ENCODE results near the gene CKAP2L. TPM values are rescaled to one million over a fixed set of nuclear protein-coding genes. Genes with fewer than 3 reads are reported as not detected.
A peak's percentile ranks its signal among the peaks of the same experiment; 100 is the strongest.

The CKAP2L gene
- total RNA-seq, 3 donors from 2014 or later (not counting 1 experiment from before 2014, with no cell fraction given) = 1.2 to 3.4 (median 1.2) TPM

GRCh38 chr2:112793449-112793978 lies 29.1 kb upstream of the CKAP2L start:
- H3K27me3 Mint-ChIP-seq (ENCODE audit: low read depth in 2 of 2) = peaks cover 0 to under 1% of the 10 kb centered on the region in 2 donors
- DNase-seq (no peak), ATAC-seq (peak in 1 of 3 donors; percentile 45)
- Histone ChIP-seq H3K36me3 (ENCODE audit: control insufficient read depth, insufficient read depth, low read length) (no peaks in the 10 kb centered on the region), H3K4me3 (ENCODE audit: low read length) (no peak overlapping the region), H3K27ac (ENCODE audit: low read length) (peak overlapping the region; percentile 17), H3K27me3 (ENCODE audit: control insufficient read depth, insufficient read depth, low read length) (no peaks in the 10 kb centered on the region), H3K4me1 (ENCODE audit: control insufficient read depth, insufficient read depth, low read length) (no peaks in the 10 kb centered on the region), H3K9me3 (ENCODE audit: control insufficient read depth, insufficient read depth, low read length) (no peaks in the 10 kb centered on the region)
- H3K27ac Mint-ChIP-seq = peak overlapping the region; percentile 56 to 85
- H3K9me3 Mint-ChIP-seq = no peaks in the 10 kb centered on the region
- H3K36me3 Mint-ChIP-seq = no peaks in the 10 kb centered on the region
- 48% methylated on average over 3 of the region's 3 CpGs for WGBS (ENCODE audit: insufficient coverage)
- intact Hi-C loops (cut with micrococcal nuclease) = no loop called here
- H3K4me1 Mint-ChIP-seq = peaks cover 14 to 22% of the 10 kb centered on the region in 2 donors
- no peak for TF ChIP-seq CTCF (IDR thresholded peaks at IDR 0.05)
- peak overlapping the region; percentile 4 for H3K4me3 Mint-ChIP-seq

GRCh38 chr2:112792419-112792818 lies 28.0 kb upstream of the CKAP2L start:
- H3K27ac Mint-ChIP-seq = peak overlapping the region in 1 of 2 donors; percentile 56
- intact Hi-C loops (cut with micrococcal nuclease) = no loop called here
- Histone ChIP-seq H3K36me3 (ENCODE audit: control insufficient read depth, insufficient read depth, low read length) (no peaks in the 10 kb centered on the region), H3K27ac (ENCODE audit: low read length) (no peak overlapping the region), H3K4me3 (ENCODE audit: low read length) (no peak overlapping the region), H3K9me3 (ENCODE audit: control insufficient read depth, insufficient read depth, low read length) (no peaks in the 10 kb centered on the region), H3K27me3 (ENCODE audit: control insufficient read depth, insufficient read depth, low read length) (no peaks in the 10 kb centered on the region), H3K4me1 (ENCODE audit: control insufficient read depth, insufficient read depth, low read length) (no peaks in the 10 kb centered on the region)
- H3K9me3 Mint-ChIP-seq = no peaks in the 10 kb centered on the region
- no peak for ATAC-seq
- H3K27me3 Mint-ChIP-seq (ENCODE audit: low read depth in 2 of 2) = peaks cover 0 to 8% of the 10 kb centered on the region in 2 donors
- peaks cover 14 to 22% of the 10 kb centered on the region in 2 donors for H3K4me1 Mint-ChIP-seq
- no peak for DNase-seq
- 93% methylated on average over 5 of the region's 5 CpGs for WGBS (ENCODE audit: insufficient coverage)
- no peaks in the 10 kb centered on the region for H3K36me3 Mint-ChIP-seq
- no peak overlapping the region for H3K4me3 Mint-ChIP-seq
- TF ChIP-seq CTCF (IDR thresholded peaks at IDR 0.05) = no peak

DNA sequence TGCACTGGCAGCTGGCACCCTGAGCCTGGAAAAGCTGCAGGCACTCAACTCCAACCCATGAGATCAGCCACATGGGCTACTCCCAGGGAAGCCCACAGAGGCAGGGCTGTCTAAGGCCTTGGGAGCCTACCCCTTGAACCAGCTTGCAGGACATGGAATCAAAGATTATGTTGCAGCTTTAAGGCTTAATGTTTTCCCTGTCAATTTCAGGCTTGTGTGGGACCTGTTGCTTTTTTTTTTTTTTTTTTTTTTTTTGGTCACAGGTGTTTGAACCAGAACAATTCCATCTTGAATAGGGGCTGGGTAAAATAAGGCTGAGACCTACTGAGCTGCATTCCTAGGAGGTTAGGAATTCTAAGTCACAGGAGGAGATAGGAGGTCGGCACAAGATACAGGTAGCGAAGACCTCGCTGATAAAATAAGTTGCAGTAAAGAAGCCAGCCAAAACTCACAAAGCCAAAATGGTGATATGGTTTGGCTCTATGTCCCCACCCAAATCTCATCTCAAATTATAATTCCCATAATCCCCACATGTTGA lies 27.4 kb upstream of the CKAP2L start:
- no peaks in the 10 kb centered on the region for H3K9me3 Mint-ChIP-seq
- no peak for DNase-seq
- no peak overlapping the region for H3K4me3 ChIP-seq (ENCODE audit: low read length)
- ATAC-seq = no peak
- H3K4me1 ChIP-seq (ENCODE audit: control insufficient read depth, insufficient read depth, low read length) = no peaks in the 10 kb centered on the region
- TF ChIP-seq CTCF (IDR thresholded peaks at IDR 0.05) = no peak
- no peak overlapping the region for H3K4me3 Mint-ChIP-seq
- no peaks in the 10 kb centered on the region for H3K9me3 ChIP-seq (ENCODE audit: control insufficient read depth, insufficient read depth, low read length)
- no peaks in the 10 kb centered on the region for H3K36me3 Mint-ChIP-seq
- H3K4me1 Mint-ChIP-seq = peaks cover 14 to 22% of the 10 kb centered on the region in 2 donors
- 100% methylated on average over 3 of the region's 3 CpGs for WGBS (ENCODE audit: insufficient coverage)
- H3K36me3 ChIP-seq (ENCODE audit: control insufficient read depth, insufficient read depth, low read length) = no peaks in the 10 kb centered on the region
- H3K27me3 ChIP-seq (ENCODE audit: control insufficient read depth, insufficient read depth, low read length) = no peaks in the 10 kb centered on the region
- H3K27me3 Mint-ChIP-seq (ENCODE audit: low read depth in 2 of 2) = peaks cover 0 to 8% of the 10 kb centered on the region in 2 donors
- H3K27ac Mint-ChIP-seq = peak overlapping the region in 1 of 2 donors; percentile 56
- intact Hi-C loops (cut with micrococcal nuclease) = no loop called here
- H3K27ac ChIP-seq (ENCODE audit: low read length) = no peak overlapping the region

- H3K36me3 Mint-ChIP-seq = no peaks in the 10 kb centered on the region
- H3K27me3 Mint-ChIP-seq (ENCODE audit: low read depth in 2 of 2) = peaks cover 0 to 8% of the 10 kb centered on the region in 2 donors
- no peaks in the 10 kb centered on the region for H3K27me3 ChIP-seq (ENCODE audit: control insufficient read depth, insufficient read depth, low read length)
- H3K4me3 Mint-ChIP-seq = no peak overlapping the region
- H3K27ac ChIP-seq (ENCODE audit: low read length) = no peak overlapping the region
- peaks cover 14 to 22% of the 10 kb centered on the region in 2 donors for H3K4me1 Mint-ChIP-seq
- no peaks in the 10 kb centered on the region for H3K4me1 ChIP-seq (ENCODE audit: control insufficient read depth, insufficient read depth, low read length)
- intact Hi-C loops (cut with micrococcal nuclease) = no loop called here
- no peak for TF ChIP-seq CTCF (IDR thresholded peaks at IDR 0.05)
- DNase-seq = no peak
- WGBS (ENCODE audit: insufficient coverage) = 93% methylated on average over 3 of the region's 3 CpGs
- no peak for ATAC-seq
- H3K9me3 Mint-ChIP-seq = no peaks in the 10 kb centered on the region
- no peaks in the 10 kb centered on the region for H3K36me3 ChIP-seq (ENCODE audit: control insufficient read depth, insufficient read depth, low read length)
- no peaks in the 10 kb centered on the region for H3K9me3 ChIP-seq (ENCODE audit: control insufficient read depth, insufficient read depth, low read length)
- H3K4me3 ChIP-seq (ENCODE audit: low read length) = no peak overlapping the region
- H3K27ac Mint-ChIP-seq = no peak overlapping the region
These were observed 26.6 kb upstream of the CKAP2L start for GRCh38 chr2:112791019-112791418.

Measured in natural killer cell (primary cell).